CD4-positive, alpha-beta T cell treated with Interleukin-21 for 1 hour (primary cell): Measurements from ENCODE around the gene CD6.
"Not testable (repeated sequence)": the region's sequence is repeated elsewhere in the genome, so short reads cannot be mapped to it uniquely, and the experiment has no call there.

ENCODE experiments used
- DNase-seq: peaks from one replicate; pipeline ENCODE4 v3.0.0-alpha.2; 2020

CD6 gene

DNA sequence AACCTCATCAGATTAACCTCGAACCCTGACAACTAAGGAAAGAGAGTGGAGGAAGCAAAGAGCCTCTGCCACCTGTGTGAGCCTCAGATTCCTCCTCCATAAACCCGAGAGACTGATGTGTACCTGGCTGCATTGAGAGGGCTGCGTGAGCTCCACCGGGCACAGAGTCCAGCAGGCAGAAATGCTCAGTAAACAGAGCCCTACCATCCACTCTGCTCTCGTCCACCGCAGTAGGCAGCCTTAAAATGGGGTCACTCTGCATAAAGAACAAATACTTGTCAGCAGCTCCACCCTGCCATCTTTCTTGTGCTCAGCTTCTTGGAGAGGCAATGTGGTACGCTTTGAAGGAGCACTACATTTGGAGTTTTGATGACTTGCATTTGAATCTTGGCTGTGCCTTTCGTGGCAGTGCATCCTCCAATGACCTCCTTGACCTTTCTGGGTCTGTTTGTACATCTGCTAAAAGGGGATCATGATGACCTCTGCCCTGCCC lies 87.8 kb downstream of the CD6 start:
- DNase-seq, result no peak

DNA sequence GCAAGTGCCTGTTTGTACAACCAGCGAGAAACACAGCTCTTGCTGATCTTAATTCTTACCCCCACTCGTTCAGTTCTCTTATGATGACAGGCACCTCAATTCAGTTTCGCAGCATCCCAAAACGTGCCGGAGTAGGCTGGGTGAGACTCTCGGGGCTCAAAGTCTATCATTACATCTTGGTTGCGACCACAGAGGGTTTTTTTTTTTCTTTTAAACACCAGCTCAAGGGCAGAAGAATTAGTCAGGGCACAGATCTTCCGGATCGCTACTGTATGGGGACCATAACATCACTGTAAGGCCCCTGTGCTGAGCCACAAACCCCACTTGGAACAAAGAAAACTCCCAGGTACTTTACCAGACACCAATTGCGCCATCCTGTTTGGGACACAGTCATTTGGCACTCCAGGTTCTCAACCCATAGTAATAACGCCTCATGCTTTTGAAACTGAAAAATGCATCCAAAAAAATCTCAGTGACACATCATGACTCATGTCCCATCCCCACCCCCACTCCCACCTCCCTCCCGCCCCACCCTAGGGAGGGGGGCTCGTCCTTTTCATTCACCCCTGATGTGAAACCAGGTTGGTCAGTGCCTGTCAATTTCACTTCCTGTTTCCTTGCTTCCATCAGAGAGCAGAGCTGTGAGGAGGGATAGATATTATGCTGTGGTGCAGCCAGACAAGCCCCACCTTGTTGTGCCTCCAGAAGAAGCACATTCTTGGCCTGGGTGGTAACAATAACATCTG lies 89.8 kb downstream of the CD6 start:
- peak; percentile 79 for DNase-seq

DNA sequence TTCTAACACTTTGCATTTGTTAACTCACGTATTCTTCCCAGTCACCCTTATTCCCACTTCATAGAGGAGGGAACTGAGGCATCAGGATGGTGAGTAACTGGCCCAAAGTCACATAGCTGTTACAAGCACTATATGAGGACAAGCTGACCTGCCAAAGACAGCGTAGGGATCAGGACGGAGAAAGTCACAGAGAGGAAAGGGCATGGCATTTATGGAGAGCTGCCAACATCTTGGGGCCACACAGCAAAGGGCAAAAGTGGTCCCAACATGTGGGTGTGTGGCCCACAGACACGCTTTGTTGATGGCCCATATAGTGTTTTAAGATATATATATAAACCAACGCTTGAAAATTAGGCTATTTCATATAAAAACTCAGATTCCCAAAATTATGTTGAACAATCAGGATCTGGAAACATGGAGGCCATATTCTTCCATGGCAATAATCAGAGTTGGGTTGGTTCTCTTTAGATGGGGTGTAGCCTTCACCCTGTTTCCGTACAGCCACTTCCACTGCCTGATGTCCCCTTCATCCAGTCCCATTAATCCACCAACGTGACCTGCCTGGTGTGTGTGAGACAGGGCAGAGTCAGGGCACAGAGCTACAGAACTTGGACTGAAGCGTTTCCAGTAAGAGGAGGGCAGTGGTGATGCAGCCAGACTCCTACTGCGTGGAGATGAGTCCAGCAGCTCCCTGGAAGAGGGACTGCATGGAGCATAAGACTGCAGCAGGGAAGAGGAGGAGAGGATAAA lies 90.9 kb downstream of the CD6 start:
- no peak for DNase-seq

DNA sequence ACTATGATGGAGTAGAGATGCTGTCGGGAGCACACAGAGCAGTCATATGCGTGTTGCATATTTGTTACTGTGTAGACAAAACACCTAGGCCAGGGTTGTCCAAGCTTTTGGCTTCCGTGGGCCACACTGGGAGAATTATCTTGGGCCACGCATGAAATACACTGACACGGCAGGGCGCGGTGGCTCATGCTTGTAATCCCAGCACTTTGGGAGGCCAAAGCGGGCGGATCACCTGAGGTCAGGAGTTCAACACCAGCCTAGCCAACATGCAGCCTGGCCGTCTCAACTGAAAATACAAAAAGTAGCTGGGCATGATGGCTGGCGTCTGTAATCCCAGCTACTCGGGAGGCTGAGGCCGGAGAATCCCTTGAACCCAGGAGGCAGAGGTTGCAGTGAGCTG lies 93.8 kb downstream of the CD6 start:
- not testable (repeated sequence) for DNase-seq

DNA sequence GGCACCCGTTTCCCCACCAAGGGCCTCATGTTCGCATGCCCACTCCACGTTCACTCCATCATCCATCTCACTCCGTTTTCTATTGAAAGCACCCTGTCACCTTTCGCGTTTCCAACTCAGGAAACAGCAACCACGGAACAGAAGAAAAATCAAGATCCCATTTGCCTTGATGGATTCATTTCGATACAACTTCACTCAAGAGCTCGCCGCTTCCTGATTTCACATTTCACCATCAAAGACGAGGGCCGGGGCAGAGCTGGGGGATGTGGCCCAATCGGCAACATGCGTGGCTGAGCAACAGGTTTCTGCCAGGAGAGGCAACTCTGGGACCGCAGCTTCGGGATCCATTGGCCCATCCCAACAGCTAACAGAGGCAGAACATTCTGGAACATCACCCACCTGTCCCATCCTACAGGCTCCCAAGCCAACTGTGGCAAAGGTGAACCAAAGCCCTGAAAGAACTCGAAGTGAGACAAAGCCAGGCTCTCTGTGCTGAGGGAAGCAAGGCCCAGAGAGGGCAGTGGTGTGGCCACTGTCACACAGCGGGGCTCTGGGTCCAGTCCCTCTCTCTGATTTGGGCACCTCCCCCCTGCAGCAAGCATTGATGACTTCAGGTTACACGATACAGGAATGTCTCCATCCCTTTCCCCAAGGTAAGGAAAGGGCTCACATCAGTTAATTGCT lies 94.6 kb downstream of the CD6 start:
- peak; percentile 39 for DNase-seq

DNA sequence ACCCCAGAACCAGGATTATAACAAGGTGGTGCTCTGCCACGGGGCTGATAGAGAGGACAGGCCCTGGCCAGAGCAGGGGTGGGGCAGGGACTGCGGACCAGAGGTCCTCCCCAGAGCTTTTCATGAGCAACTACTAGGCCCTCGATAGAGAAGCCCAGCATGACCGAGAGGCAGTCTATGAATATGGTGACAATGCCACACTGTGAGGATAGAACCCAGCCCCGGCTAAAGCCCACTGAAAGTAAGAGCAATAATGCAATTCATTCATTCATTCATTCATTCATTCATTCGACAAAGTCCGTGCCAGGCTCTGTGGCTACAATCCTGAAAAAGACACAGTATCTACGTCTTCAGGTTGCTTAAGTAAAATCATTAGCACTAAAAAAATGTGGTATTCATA lies 95.2 kb downstream of the CD6 start:
- no peak for DNase-seq

DNA sequence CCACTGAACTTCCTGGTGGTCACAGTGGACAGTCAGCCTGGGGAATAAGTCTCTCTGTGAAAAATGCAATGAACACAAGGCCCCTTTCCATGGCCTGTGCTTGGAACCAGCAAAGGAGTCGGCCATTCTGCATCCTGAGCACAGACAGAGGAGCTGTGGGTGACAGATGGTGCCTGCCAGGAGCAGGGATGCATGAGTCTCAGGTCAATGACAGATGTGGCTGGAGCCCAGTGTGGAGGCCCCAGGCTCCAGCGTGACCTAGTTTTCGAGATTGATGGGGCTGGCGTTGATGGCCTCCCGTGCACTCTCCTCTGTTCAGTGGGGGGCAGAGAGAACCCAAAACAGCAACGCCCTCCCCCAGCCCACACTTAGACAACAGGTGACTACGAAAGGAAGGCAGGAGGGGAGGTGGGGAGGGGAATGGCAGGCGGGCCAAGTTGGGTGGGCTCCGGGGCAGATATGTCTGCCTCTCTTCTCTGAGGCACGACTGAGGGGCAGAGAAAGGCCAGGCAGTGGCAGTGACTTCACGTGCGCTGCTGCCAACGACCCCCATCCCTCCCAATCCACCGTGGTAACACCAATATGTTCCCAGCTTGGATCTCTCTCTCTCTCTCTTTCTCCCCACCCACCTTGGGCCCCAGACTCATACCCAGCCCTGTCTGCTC lies 96.4 kb downstream of the CD6 start:
- no peak for DNase-seq

DNA sequence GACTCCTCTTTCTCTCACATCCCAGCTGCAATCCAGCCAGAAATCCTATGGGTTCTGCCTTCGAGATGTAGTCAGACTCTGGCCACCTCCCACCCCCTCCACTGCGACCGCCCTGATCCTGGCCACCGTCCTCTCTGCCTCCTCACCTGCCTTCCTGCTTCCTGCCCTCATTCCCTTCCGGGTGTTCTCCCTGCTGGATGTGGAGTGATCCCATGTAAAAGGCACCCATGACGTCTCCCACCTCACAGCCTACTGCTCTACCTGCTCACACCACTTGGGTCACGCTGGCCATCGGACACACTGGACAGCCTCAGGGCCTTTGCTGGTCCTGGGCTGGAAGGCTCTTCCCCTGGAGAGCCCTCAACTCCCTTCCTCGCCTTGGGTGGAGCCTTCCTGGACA lies 97.1 kb downstream of the CD6 start:
- no peak for DNase-seq

DNA sequence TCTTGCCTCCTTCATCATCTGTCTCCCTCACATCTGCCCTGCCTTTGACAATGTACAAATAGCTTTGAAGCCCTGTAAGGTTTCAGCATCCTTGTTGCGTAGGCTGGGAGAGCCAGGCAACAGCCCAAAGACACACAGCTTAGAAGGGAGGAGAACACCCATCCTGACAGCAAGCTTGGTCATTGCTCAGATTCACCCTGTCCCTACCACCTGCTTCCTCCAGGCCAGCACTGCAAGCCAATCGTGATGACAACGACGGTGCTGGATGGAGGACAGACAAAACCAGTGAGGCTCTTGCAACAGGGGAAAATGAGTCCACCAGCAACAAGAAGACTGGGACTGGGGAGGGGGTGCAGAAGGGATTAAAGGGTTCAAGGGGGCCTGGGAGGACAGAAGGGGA lies 97.9 kb downstream of the CD6 start:
- no peak for DNase-seq
